OCI-LY3 (cell line): ENCODE data around the gene LOXHD1.

Experiments used
- H2AFZ ChIP-seq: fragments of 200-600, 300-600 bp; shearing (Covaris generic); 2 replicates; pipeline ENCODE4 v1.6.0; 2014; ENCODE audit warnings: antibody characterized with exemption, low read depth, low read length
- H3K27ac ChIP-seq: fragments of 200-600, 300-600 bp; sonication (generic); 2 replicates; pipeline ENCODE4 v1.5.1; 2014; ENCODE audit warnings: mild to moderate bottlenecking, low read length, moderate library complexity, mixed read lengths
- H3K27me3 ChIP-seq: fragments of 200-600, 300-600 bp; sonication (generic); 2 replicates; pipeline ENCODE4 v1.6.1; 2014; ENCODE audit warnings: low read depth, low read length, mixed read lengths
- H3K36me3 ChIP-seq: fragments of 200-600, 300-600 bp; sonication (generic); replicated peaks from 2 replicates; pipeline ENCODE3; 2014; ENCODE audit warnings: low read depth, low read length, mixed read lengths
- H3K4me1 ChIP-seq: fragments of 300-600, 200-600 bp; sonication (generic); 2 replicates; pipeline ENCODE4 v1.6.1; 2014; ENCODE audit warnings: low read length, mixed read lengths
- H3K4me2 ChIP-seq: fragments of 200-600, 300-600 bp; sonication (generic); 2 replicates; pipeline ENCODE4 v1.6.1; 2014; ENCODE audit warnings: low read length, mixed read lengths
- H3K4me3 ChIP-seq: fragments of 300-600, 200-600 bp; sonication (generic); 2 replicates; pipeline ENCODE4 v1.5.1; 2014; ENCODE audit warnings: antibody characterized with exemption, mild to moderate bottlenecking, low read length, moderate library complexity
- H3K79me2 ChIP-seq: fragments of 300-600, 200-600 bp; shearing (Covaris generic); 2 replicates; pipeline ENCODE4 v1.6.1; 2014; ENCODE audit warnings: mild to moderate bottlenecking, low read length, mixed read lengths
- H3K9ac ChIP-seq: fragments of 300-600, 200-600 bp; shearing (Covaris generic); 2 replicates; pipeline ENCODE4 v1.6.0; 2014; ENCODE audit warnings: mild to moderate bottlenecking, low read length, moderate library complexity
- H3K9me3 ChIP-seq: fragments of 200-600, 300-600 bp; shearing (Covaris generic); 2 replicates; pipeline ENCODE4 v1.6.1; 2014; ENCODE audit warnings: low read length, mixed read lengths; ENCODE audit not compliant: insufficient read depth
- H4K20me1 ChIP-seq: fragments of 200-600, 300-600 bp; sonication (generic); 2 replicates; pipeline ENCODE4 v1.6.1; 2016; ENCODE audit warnings: low read length, mixed read lengths; ENCODE audit not compliant: insufficient read depth
- CTCF ChIP-seq: fragments of 200-600, 300-600 bp; sonication (generic); IDR thresholded peaks from 2 replicates; pipeline ENCODE4 v1.5.1; 2014; ENCODE audit warnings: antibody characterized with exemption, low read length, low read depth
- EZH2phosphoT487 ChIP-seq: fragments of 200-600 bp; shearing (Covaris generic); IDR thresholded peaks from 2 replicates; pipeline ENCODE4 v1.6.1; 2018; ENCODE audit warnings: antibody characterized with exemption, mixed run types, low read depth

LOXHD1 gene

GRCh38 chr18:46559296-46559695 is 97.7 kb downstream of the LOXHD1 start:
- TF ChIP-seq CTCF (no peak), EZH2phosphoT487 (no peak)
- H3K27ac ChIP-seq, result no peak overlapping the region

GRCh38 chr18:46556590-46557206 is 100.3 kb downstream of the LOXHD1 start:
- H3K79me2 ChIP-seq, result no peaks in the 10 kb centered on the region
- H3K27ac ChIP-seq, result no peak overlapping the region
- no peak overlapping the region for H3K9ac ChIP-seq
- no peaks in the 10 kb centered on the region for H3K4me1 ChIP-seq
- no peak overlapping the region for H3K4me3 ChIP-seq
- no peaks in the 10 kb centered on the region for H3K9me3 ChIP-seq
- H3K27me3 ChIP-seq, result peaks cover 9% of the 10 kb centered on the region
- no peak overlapping the region for H3K4me2 ChIP-seq
- no peak overlapping the region for H2AFZ ChIP-seq
- H4K20me1 ChIP-seq, result no peaks in the 10 kb centered on the region
- no peaks in the 10 kb centered on the region for H3K36me3 ChIP-seq
- TF ChIP-seq CTCF (no peak), EZH2phosphoT487 (no peak)

More at GRCh38 chr18:46559296-46559695, 97.7 kb downstream of the LOXHD1 start:
- Histone ChIP-seq H3K27me3 (peaks cover 30% of the 10 kb centered on the region), H2AFZ (no peak overlapping the region), H3K4me2 (no peak overlapping the region), H3K79me2 (no peaks in the 10 kb centered on the region), H3K36me3 (no peaks in the 10 kb centered on the region), H3K9ac (no peak overlapping the region), H3K9me3 (no peaks in the 10 kb centered on the region), H3K4me1 (no peaks in the 10 kb centered on the region), H4K20me1 (no peaks in the 10 kb centered on the region), H3K4me3 (no peak overlapping the region)

- H3K9me3 ChIP-seq, result no peaks in the 10 kb centered on the region
- H3K4me2 ChIP-seq, result no peak overlapping the region
- H3K4me3 ChIP-seq, result no peak overlapping the region
- no peaks in the 10 kb centered on the region for H3K79me2 ChIP-seq
- no peaks in the 10 kb centered on the region for H3K27me3 ChIP-seq
- H2AFZ ChIP-seq, result no peak overlapping the region
- TF ChIP-seq EZH2phosphoT487 (no peak), CTCF (peak; percentile 69)
- H3K27ac ChIP-seq, result no peak overlapping the region
- no peak overlapping the region for H3K9ac ChIP-seq
- no peaks in the 10 kb centered on the region for H3K36me3 ChIP-seq
- H4K20me1 ChIP-seq, result no peaks in the 10 kb centered on the region
- no peaks in the 10 kb centered on the region for H3K4me1 ChIP-seq
These were observed 101.3 kb downstream of the LOXHD1 start for GRCh38 chr18:46555724-46556123.

GRCh38 chr18:46555213-46555612 is 101.8 kb downstream of the LOXHD1 start:
- TF ChIP-seq EZH2phosphoT487, result no peak
- no peak for TF ChIP-seq CTCF
- Histone ChIP-seq H3K36me3 (no peaks in the 10 kb centered on the region), H4K20me1 (no peaks in the 10 kb centered on the region), H3K79me2 (no peaks in the 10 kb centered on the region), H3K4me3 (no peak overlapping the region), H3K27me3 (no peaks in the 10 kb centered on the region), H3K4me2 (no peak overlapping the region), H3K27ac (no peak overlapping the region), H3K9me3 (no peaks in the 10 kb centered on the region), H3K9ac (no peak overlapping the region), H3K4me1 (no peaks in the 10 kb centered on the region), H2AFZ (no peak overlapping the region)
